ENCODE data around the gene MIAT.

Gene MIAT

GRCh38 chr22:26669060-26669481 lies 11.7 kb downstream of the MIAT start:
- DNase-seq (ENCODE audit: low read depth in 2 of 2): no peak

- DNase-seq (ENCODE audit: low read depth in 2 of 2): no peak
Observed at GRCh38 chr22:26670459-26670858, 13.1 kb downstream of the MIAT start.

GRCh38 chr22:26671317-26672059 lies 14.1 kb downstream of the MIAT start:
- peak; percentile 62 to 63 for DNase-seq (ENCODE audit: low read depth in 2 of 2)

GRCh38 chr22:26672060-26672471 lies 14.7 kb downstream of the MIAT start:
- DNase-seq (ENCODE audit: low read depth in 2 of 2): no peak

GRCh38 chr22:26672590-26673468 lies 15.4 kb downstream of the MIAT start:
- peak; percentile 84 to 87 for DNase-seq (ENCODE audit: low read depth in 2 of 2)

GRCh38 chr22:26673486-26673885 lies 16.1 kb downstream of the MIAT start:
- DNase-seq (ENCODE audit: low read depth in 2 of 2): no peak

GRCh38 chr22:26674211-26675190 lies 17.1 kb downstream of the MIAT start:
- no peak for DNase-seq (ENCODE audit: low read depth in 2 of 2)

- no peak for DNase-seq (ENCODE audit: low read depth in 2 of 2)
Observed at GRCh38 chr22:26675687-26676268, 18.4 kb downstream of the MIAT start.

GRCh38 chr22:26677217-26677616 lies 19.8 kb downstream of the MIAT start:
- DNase-seq (ENCODE audit: low read depth in 2 of 2): no peak

GRCh38 chr22:26679003-26679629 lies 21.7 kb downstream of the MIAT start:
- DNase-seq (ENCODE audit: low read depth in 2 of 2): peak; percentile 48 to 49

GRCh38 chr22:26680485-26680884 lies 23.1 kb downstream of the MIAT start:
- DNase-seq (ENCODE audit: low read depth in 2 of 2): no peak

GRCh38 chr22:26681395-26681821 lies 24.0 kb downstream of the MIAT start:
- DNase-seq (ENCODE audit: low read depth in 2 of 2): no peak

- no peak for DNase-seq (ENCODE audit: low read depth in 2 of 2)
Observed at GRCh38 chr22:26684168-26684567, 26.8 kb downstream of the MIAT start.

- DNase-seq (ENCODE audit: low read depth in 2 of 2): no peak
Observed at GRCh38 chr22:26685601-26686000, 28.2 kb downstream of the MIAT start.

- no peak for DNase-seq (ENCODE audit: low read depth in 2 of 2)
Observed at GRCh38 chr22:26687439-26687838, 30.1 kb downstream of the MIAT start.

GRCh38 chr22:26689513-26690301 lies 32.3 kb downstream of the MIAT start:
- no peak for DNase-seq (ENCODE audit: low read depth in 2 of 2)

GRCh38 chr22:26690654-26691376 lies 33.4 kb downstream of the MIAT start:
- DNase-seq (ENCODE audit: low read depth in 2 of 2): no peak

- no peak for DNase-seq (ENCODE audit: low read depth in 2 of 2)
Observed at GRCh38 chr22:26691377-26691716, 34.0 kb downstream of the MIAT start.

- DNase-seq (ENCODE audit: low read depth in 2 of 2): no peak
Observed at GRCh38 chr22:26692215-26692614, 34.8 kb downstream of the MIAT start.

Measured in stimulated activated CD8-positive, alpha-beta memory T cell treated with anti-CD3 and anti-CD28 coated beads, Interleukin-2, amount 100 ng/mL, for 1 hour (primary cell).